HG02870 (cell line): ENCODE data around the gene CAMKMT.
"Not testable (repeated sequence)": the region's sequence is repeated elsewhere in the genome, so short reads cannot be mapped to it uniquely, and the experiment has no call there.

ENCODE experiments used
- ATAC-seq: cut with Tn5 transposase; IDR thresholded peaks from one replicate; pipeline ENCODE4 v1.9.1; 2021; ENCODE audit warnings: mild to moderate bottlenecking, moderate library complexity; ENCODE audit not compliant: unreplicated experiment

Gene CAMKMT

GRCh38 chr2:44358503-44358902 is 3.2 kb upstream of the CAMKMT start:
- ATAC-seq: no peak

DNA sequence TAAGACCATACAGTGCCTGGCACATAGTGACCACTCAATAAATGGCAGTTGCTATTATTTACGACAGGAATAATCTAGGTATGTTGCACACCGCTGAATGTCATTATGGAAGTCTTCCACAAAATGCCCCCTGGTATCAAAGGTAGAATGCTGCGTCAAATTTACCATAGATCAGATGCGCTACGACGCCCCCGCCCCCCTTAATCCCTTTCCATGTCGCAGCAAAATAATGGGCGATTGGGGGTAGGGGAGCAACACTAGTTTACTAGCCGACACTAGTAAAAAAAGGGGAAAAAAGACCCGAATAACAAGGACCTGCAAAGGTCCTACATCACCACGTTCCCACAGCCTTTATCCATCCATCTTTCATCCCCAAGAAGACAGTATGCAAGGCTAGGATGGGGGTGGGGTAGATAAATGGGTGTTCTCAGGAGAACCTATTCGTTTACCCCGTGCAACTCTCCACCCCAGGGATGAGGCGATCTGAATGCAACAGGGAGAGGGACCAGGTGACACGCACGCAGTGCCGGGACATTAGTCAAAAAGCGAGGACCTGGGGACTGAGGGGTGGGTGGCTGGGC is 908 bp upstream of the CAMKMT start:
- peak; percentile 26 for ATAC-seq

DNA sequence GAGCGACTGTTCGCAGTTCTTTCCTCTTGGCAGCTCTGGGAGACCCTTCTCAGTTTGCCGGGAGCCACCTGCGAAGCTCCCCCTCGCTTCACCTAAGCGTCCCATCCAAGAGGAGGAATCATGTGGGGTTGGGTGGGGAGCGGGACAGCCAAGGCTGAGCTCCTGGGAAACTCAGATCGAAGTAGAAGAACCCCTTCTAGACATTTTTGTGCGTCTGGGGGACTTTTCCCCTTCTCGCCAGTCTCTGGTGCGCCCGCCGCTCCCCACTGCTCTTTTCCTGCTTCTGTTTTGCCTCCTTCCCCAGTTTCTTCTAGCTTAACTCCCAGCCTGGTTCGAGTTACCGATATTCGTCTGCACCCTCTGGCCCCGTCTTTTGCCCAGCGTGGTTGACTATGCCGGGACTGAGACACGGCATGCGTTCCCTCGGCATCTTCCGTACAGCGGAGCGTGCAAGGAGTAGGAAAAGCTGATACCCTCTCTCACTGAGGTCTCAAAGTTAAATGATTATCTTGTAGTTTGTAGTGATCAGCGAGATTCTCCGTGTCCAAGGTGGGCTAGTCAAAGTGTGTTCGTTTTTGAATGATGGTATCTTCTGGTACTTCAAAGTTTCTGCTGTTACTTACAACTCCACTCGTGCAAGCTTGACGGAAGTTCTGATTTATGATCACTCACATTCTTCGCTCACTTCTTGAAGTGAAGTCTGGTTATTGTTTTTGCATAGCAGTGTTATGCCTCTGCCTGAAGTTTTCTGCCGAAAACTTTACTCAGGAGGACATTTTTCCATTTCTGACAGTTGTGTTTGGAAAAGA is 664 bp downstream of the CAMKMT start:
- peak; percentile 12 for ATAC-seq

DNA sequence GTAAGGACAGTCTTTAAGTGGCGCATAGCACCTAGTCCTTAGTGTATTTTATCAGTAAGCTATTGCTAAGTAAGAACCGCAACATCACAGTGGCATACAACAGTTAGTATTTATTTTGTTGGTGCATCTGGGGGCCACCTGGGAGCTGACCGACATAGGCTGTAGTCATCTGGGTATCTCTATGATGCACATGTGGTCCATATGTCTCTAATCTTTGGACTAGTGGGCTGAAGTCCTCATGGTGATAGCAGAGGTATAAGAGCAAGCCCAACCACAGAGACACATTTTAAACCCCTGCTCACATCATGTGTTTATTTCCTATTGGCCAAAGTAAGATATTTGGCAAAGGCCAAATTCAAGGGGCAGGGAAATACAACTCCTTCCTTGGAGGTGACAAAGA is 2.9 kb downstream of the CAMKMT start:
- ATAC-seq: no peak

GRCh38 chr2:44367591-44367990 is 5.8 kb downstream of the CAMKMT start:
- ATAC-seq: no peak

GRCh38 chr2:44369392-44369791 is 7.6 kb downstream of the CAMKMT start:
- no peak for ATAC-seq

GRCh38 chr2:44371445-44371844 is 9.7 kb downstream of the CAMKMT start:
- no peak for ATAC-seq

- no peak for ATAC-seq
Measured at GRCh38 chr2:44372246-44372645, 10.5 kb downstream of the CAMKMT start.

- ATAC-seq: no peak
Measured at GRCh38 chr2:44377486-44377885, 15.7 kb downstream of the CAMKMT start.

DNA sequence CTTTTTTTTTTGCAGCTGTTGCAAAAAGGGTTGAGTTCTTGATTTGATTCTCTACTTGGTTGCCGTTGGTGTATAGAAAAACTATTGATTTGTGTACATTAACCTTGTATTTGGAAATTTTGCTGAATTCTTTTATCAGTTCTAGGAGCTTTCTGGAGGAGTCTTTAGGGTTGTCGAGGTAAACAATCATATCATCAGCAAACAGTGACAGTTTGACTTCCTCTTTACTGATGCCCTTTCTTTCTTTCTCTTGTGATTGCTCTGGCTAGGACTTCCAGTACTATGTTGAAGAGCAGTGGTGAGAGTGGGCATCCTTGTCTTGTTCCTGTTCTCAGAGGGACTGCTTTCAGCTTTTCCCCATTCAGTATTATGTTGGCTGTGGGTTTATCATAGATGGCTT is 23.5 kb downstream of the CAMKMT start:
- ATAC-seq: not testable (repeated sequence)

DNA sequence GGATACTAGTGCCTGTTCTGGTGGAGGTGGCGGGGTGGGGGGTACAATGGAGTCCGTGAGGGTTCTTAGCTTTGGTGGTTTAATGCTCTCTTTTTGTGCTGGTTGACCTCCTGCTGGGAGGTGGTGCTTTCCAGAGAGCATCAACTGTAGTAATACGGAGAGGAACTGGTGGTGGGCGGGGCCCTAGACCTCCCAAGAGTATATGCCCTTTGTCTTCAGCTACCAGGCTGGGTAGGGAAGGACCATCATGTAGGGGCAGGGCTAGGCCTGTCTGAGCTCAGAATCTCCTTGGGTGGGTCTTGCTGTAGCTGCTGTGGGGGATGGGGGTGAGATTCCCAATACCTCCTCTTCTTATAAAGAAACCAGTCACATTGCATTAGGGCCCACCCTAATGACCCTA is 27.1 kb downstream of the CAMKMT start:
- no peak for ATAC-seq

DNA sequence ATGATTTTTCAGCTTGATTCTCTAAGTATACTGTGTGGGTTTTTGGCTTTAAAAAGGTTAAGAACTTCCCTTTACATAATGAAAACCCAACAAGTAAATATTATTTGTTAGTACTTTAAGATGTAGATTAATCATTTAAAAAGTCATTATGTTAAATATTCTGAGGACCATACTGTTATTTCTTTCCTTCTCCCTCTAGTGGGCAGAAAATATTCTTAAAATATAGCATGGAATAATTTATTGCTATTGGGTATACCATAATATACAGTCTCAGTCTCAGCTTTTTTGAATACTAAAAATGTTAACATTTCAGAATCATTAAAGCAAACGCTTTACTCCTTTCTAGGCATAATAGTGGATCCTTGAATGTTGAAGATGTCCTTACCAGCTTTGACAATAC is 28.1 kb downstream of the CAMKMT start:
- ATAC-seq: no peak

GRCh38 chr2:44392338-44392943 is 30.7 kb downstream of the CAMKMT start:
- ATAC-seq: no peak

DNA sequence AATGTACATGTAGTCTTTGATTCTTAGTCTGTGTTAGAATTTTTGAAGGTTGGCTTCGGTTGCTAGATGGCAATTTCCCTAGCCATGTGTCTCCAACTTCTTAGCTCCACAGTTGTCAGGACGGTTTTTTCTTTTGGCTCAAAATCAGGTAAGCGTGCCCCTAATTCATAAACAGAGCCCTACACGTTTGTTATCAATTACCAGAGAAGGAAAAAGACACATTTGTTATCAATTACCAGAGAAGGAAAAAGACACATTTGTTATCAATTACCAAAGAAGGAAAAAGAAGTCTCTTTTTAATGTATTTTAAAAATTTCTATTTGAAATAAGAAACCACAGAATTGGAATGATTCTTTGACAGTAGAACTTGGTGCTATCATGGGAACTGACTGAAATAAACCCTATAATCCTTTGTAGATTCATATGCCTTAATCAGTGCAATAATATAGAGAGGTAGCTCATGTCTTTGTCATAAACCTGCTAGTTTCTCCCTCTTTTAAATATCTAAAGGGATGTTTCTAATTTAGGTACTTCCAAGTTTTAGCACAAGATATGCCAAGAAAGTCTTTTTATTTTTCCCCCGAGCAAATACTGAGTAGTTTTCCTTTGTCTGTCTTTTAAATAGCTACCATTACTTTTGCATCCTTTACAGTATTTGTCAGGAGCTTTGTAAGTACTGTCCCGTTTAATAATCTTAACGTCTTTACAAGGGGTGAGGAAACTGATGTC is 35.9 kb downstream of the CAMKMT start:
- ATAC-seq: no peak

GRCh38 chr2:44398243-44398897 is 36.6 kb downstream of the CAMKMT start:
- no peak for ATAC-seq

DNA sequence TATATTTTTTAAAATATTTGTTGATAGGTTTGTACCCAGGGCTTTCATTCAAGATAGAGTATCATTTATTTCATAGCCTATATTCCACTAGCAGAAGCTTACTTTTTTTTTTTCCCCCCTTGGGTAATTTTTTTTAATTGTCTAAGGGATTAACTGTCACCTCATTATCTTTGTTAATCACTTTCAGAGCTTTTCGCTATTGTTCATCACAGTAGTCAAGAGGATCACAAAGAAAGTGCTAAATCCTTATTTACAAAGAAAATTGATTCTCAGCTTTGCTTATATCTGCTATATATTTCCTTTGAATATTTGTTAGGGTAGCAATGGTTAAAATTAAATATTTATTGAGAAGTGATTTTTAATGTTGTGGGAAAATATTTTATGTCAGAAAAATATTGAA is 59.0 kb downstream of the CAMKMT start:
- no peak for ATAC-seq

DNA sequence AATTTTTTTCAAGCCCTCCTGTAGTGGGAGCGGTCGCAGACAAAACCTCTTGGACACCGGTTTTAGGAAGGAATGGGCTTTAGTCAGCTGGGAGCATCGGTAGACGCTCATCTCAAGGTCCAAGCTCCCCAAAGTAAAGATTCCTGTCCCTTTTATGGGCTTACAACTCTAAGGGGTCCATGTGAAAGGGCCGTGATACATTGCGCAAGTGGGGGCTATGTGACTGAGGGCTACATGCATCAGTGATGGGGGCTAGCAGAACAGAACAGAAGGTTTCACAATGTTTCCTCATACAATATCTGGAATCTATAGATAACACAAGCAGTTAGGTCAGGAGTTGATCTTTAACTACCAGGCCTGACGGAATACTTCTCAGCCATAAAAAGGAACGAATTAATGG is 62.5 kb downstream of the CAMKMT start:
- no peak for ATAC-seq

DNA sequence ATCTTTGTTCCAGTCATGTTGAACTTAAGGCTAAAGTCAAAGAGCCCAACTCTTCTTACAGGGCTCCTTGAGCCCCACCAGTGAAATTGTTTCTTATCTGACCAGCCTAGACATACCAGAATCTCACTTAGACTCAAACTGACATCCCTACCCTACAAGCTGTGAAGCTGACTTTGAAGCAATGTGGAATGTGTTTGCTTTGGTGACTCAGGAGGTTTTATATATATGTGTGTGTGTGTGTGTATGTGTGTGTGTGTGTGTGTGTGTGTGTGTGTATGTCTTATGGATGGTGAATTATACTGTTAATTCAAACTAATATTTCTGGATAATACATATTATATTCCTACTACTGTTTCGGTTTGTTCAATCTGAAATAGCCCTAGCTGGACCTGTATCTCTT is 67.3 kb downstream of the CAMKMT start:
- ATAC-seq: no peak

GRCh38 chr2:44430342-44430741 is 68.6 kb downstream of the CAMKMT start:
- no peak for ATAC-seq

GRCh38 chr2:44433895-44434294 is 72.1 kb downstream of the CAMKMT start:
- no peak for ATAC-seq

DNA sequence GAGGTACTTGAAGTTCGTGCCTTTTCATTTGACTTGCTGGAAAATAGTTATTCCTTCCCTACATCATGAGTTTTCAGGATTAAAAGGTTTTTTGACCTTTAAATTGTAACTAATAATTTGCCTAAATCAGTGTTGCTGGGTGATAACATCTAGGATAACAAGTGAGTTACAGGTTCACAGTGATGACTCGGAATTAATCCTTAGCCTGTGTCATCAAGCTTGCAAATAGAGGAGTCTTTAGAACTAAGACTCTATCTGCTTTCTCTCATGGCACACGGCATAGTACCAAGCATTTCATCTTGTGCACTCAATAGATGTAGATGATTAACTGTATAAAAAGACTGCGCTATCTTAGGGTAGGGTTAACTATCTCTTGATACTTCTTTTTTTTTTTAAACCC is 79.5 kb downstream of the CAMKMT start:
- ATAC-seq: no peak
